H9 (cell line): ENCODE data around the gene ZNF644. TPM values are rescaled to one million over a fixed set of nuclear protein-coding genes. Genes with fewer than 3 reads are reported as not detected.

ENCODE experiments used
- DNase-seq: peaks from one replicate; pipeline ENCODE4 v3.0.0-alpha.2; 2017
- H2AFZ ChIP-seq: one replicate; pipeline ENCODE4 v1.6.1; 2013; ENCODE audit warnings: mild to moderate bottlenecking, low read length, control low read depth, moderate library complexity
- H2AK5ac ChIP-seq: 2 replicates; pipeline ENCODE4 v1.6.1; 2013; ENCODE audit warnings: low read length, control low read depth, mixed read lengths; ENCODE audit not compliant: insufficient read length
- H2BK120ac ChIP-seq: one replicate; pipeline ENCODE4 v1.6.1; 2013; ENCODE audit warnings: low read depth, mild to moderate bottlenecking, low read length, control low read depth, inconsistent platforms; ENCODE audit not compliant: poor library complexity, severe bottlenecking
- H2BK12ac ChIP-seq: 2 replicates; pipeline ENCODE4 v1.6.1; 2013; ENCODE audit warnings: low read length, control low read depth, mixed read lengths, low read depth; ENCODE audit not compliant: insufficient read length
- H2BK15ac ChIP-seq: 2 replicates; pipeline ENCODE4 v1.6.1; 2013; ENCODE audit warnings: low read depth, low read length, control low read depth
- H2BK20ac ChIP-seq: one replicate; pipeline ENCODE4 v1.6.1; 2013; ENCODE audit warnings: low read depth, mild to moderate bottlenecking, low read length, control low read depth, inconsistent platforms; ENCODE audit not compliant: poor library complexity, severe bottlenecking
- H2BK5ac ChIP-seq: 2 replicates; pipeline ENCODE4 v1.6.1; 2013; ENCODE audit warnings: low read length, control low read depth, mixed read lengths; ENCODE audit not compliant: insufficient read length
- H3K14ac ChIP-seq: 2 replicates; pipeline ENCODE4 v1.6.1; 2013; ENCODE audit warnings: low read length, control low read depth; ENCODE audit not compliant: insufficient read depth
- H3K18ac ChIP-seq: 2 replicates; pipeline ENCODE4 v1.6.1; 2013; ENCODE audit warnings: low read depth, mild to moderate bottlenecking, mixed read lengths, low read length, control low read depth; ENCODE audit not compliant: insufficient read length
- H3K23ac ChIP-seq: 2 replicates; pipeline ENCODE4 v1.6.1; 2013; ENCODE audit warnings: low read length, control low read depth, mixed read lengths, low read depth; ENCODE audit not compliant: insufficient read length
- H3K23me2 ChIP-seq: 2 replicates; pipeline ENCODE4 v1.6.1; 2013; ENCODE audit warnings: low read depth, mild to moderate bottlenecking, mixed read lengths, low read length, control low read depth; ENCODE audit not compliant: insufficient read length, poor library complexity, severe bottlenecking
- H3K27ac ChIP-seq: 2 replicates; pipeline ENCODE4 v1.5.1; 2013; ENCODE audit warnings: low read length, control low read depth, mixed read lengths, low read depth; ENCODE audit not compliant: insufficient read length
- H3K27me3 ChIP-seq: 2 replicates; pipeline ENCODE4 v1.6.1; 2013; ENCODE audit warnings: low read length, control low read depth, inconsistent platforms; ENCODE audit not compliant: insufficient read depth
- H3K4ac ChIP-seq: 2 replicates; pipeline ENCODE4 v1.6.1; 2013; ENCODE audit warnings: low read depth, mild to moderate bottlenecking, control low read depth, inconsistent platforms, low read length, moderate library complexity
- H3K4me1 ChIP-seq: 2 replicates; pipeline ENCODE4 v1.6.1; 2013; ENCODE audit warnings: low read length, control low read depth, inconsistent platforms; ENCODE audit not compliant: insufficient read depth
- H3K4me2 ChIP-seq: 2 replicates; pipeline ENCODE4 v1.6.1; 2013; ENCODE audit warnings: low read length, control low read depth, mixed read lengths; ENCODE audit not compliant: insufficient read length, insufficient read depth
- H3K56ac ChIP-seq: 2 replicates; pipeline ENCODE4 v1.6.1; 2013; ENCODE audit warnings: low read depth, mild to moderate bottlenecking, mixed read lengths, low read length, control low read depth; ENCODE audit not compliant: insufficient read length
- H3K79me1 ChIP-seq: 2 replicates; pipeline ENCODE4 v1.6.1; 2013; ENCODE audit warnings: low read depth, mild to moderate bottlenecking, moderate library complexity, low read length, control low read depth, inconsistent platforms; ENCODE audit not compliant: insufficient read depth, poor library complexity, severe bottlenecking
- H3K79me2 ChIP-seq: 2 replicates; pipeline ENCODE4 v1.6.1; 2013; ENCODE audit warnings: low read length, control low read depth, inconsistent platforms; ENCODE audit not compliant: insufficient read depth
- H3K9ac ChIP-seq: 2 replicates; pipeline ENCODE4 v1.6.1; 2013; ENCODE audit warnings: low read length, control low read depth, mixed read lengths; ENCODE audit not compliant: insufficient read length; ENCODE audit errors: extremely low read depth
- H3K9me3 ChIP-seq: one replicate; pipeline ENCODE4 v1.6.1; 2013; ENCODE audit warnings: low read depth, low read length, inconsistent platforms; ENCODE audit not compliant: control insufficient read depth
- H3T11ph ChIP-seq: one replicate; pipeline ENCODE4 v1.6.1; 2013; ENCODE audit warnings: mild to moderate bottlenecking, low read length, control low read depth, inconsistent platforms
- H4K20me1 ChIP-seq: one replicate; pipeline ENCODE4 v1.6.1; 2013; ENCODE audit not compliant: control insufficient read depth, insufficient read length, insufficient read depth
- H4K5ac ChIP-seq: 2 replicates; pipeline ENCODE4 v1.6.1; 2013; ENCODE audit warnings: low read depth, mild to moderate bottlenecking, mixed read lengths, low read length, control low read depth; ENCODE audit not compliant: insufficient read length
- H4K8ac ChIP-seq: replicated peaks from 2 replicates; pipeline ENCODE4 v1.6.1; 2013; ENCODE audit warnings: low read length, control low read depth, mixed read lengths, low read depth; ENCODE audit not compliant: insufficient read length
- H4K91ac ChIP-seq: 2 replicates; pipeline ENCODE4 v1.6.1; 2013; ENCODE audit warnings: low read depth, mild to moderate bottlenecking, moderate library complexity, mixed read lengths, low read length, control low read depth; ENCODE audit not compliant: insufficient read length
- H3K27ac Mint-ChIP-seq, 3 experiments: 2 replicates in 2 of 3; 3 replicates in 1 of 3; pipeline ENCODE4 v1.8.0; 2020 to 2021; ENCODE audit warnings: mixed read lengths in 3 of 3, mild to moderate bottlenecking in 1 of 3, moderate library complexity in 1 of 3
- H3K27me3 Mint-ChIP-seq: 2 replicates; pipeline ENCODE4 v1.8.0; 2021; ENCODE audit warnings: low read depth, mild to moderate bottlenecking, moderate library complexity, mixed read lengths
- H3K36me3 Mint-ChIP-seq, 3 experiments: 2 replicates in 2 of 3; 3 replicates in 1 of 3; pipeline ENCODE4 v1.8.0; 2020 to 2021; ENCODE audit warnings: low read depth in 3 of 3, mixed read lengths in 3 of 3; ENCODE audit not compliant: insufficient read depth in 1 of 3
- H3K4me1 Mint-ChIP-seq, 2 experiments: 2 replicates each; pipeline ENCODE4 v1.8.0; 2020; ENCODE audit warnings: mixed read lengths in 2 of 2
- H3K4me3 Mint-ChIP-seq, 2 experiments: 2 replicates in 1 of 2; 3 replicates in 1 of 2; pipeline ENCODE4 v1.8.0; 2020 to 2021; ENCODE audit warnings: mild to moderate bottlenecking in 2 of 2, mixed read lengths in 2 of 2, moderate library complexity in 1 of 2
- H3K9me3 Mint-ChIP-seq, 2 experiments: 2 replicates in 1 of 2; 3 replicates in 1 of 2; pipeline ENCODE4 v1.8.0; 2020; ENCODE audit warnings: mild to moderate bottlenecking in 2 of 2, mixed read lengths in 2 of 2, moderate library complexity in 1 of 2
- CTCF ChIP-seq: fragments of 200-600 bp; sonication (generic); conservative IDR thresholded peaks from 3 replicates; pipeline ENCODE4 v1.8.0; 2021; ENCODE audit warnings: antibody characterized with exemption, mild to moderate bottlenecking
- total RNA-seq: library from RNA; stranded (reverse); gene quantifications from 2 replicates; pipeline ENCODE4 v1.2.1, GENCODE V29; 2021

ZNF644 gene
- total RNA-seq, 1 experiment from 2014 or later, result 78.9 TPM

- Histone ChIP-seq H3T11ph (no peak overlapping the region), H2BK5ac (no peak overlapping the region), H3K4me1 (peaks cover 4% of the 10 kb centered on the region), H3K56ac (no peak overlapping the region), H4K20me1 (no peaks in the 10 kb centered on the region), H2BK20ac (no peak overlapping the region), H3K9me3 (no peaks in the 10 kb centered on the region), H4K8ac (no peak overlapping the region), H2AFZ (no peak overlapping the region), H3K4me2 (no peak overlapping the region), H3K27me3 (no peaks in the 10 kb centered on the region), H3K23ac (no peak overlapping the region), H4K5ac (no peak overlapping the region), H3K27ac (no peak overlapping the region), H2BK120ac (no peak overlapping the region), H2BK15ac (no peak overlapping the region), H3K79me2 (peaks cover 10% of the 10 kb centered on the region), H3K79me1 (peaks cover 3% of the 10 kb centered on the region), H3K18ac (no peak overlapping the region), H2AK5ac (no peak overlapping the region), H2BK12ac (no peak overlapping the region), H3K4ac (no peak overlapping the region), H3K14ac (no peak overlapping the region), H3K23me2 (no peaks in the 10 kb centered on the region), H3K9ac (no peak overlapping the region), H4K91ac (no peak overlapping the region)
- no peak for TF ChIP-seq CTCF
- Mint-ChIP-seq H3K27me3 (no peaks in the 10 kb centered on the region), H3K4me1 (peaks cover 0 to 1% of the 10 kb centered on the region in 2 experiments; a peak in 1 of 4 replicates), H3K4me3 (no peak overlapping the region), H3K36me3 (peaks cover 8 to 13% (median 9%) of the 10 kb centered on the region in 3 experiments; a peak in 6 of 7 replicates), H3K27ac (no peak overlapping the region), H3K9me3 (no peaks in the 10 kb centered on the region)
- DNase-seq, result no peak
These were observed 76.5 kb downstream of the ZNF644 start for GRCh38 chr1:90945287-90945686.
